Measurements from ENCODE around the gene KCNMA1. TPM values are rescaled to one million over a fixed set of nuclear protein-coding genes. Genes with fewer than 3 reads are reported as not detected.

The KCNMA1 gene
- total and polyA plus RNA-seq, 10 donors: 9.3 to 114 (median 51.5) TPM

GRCh38 chr10:77226853-77227565 lies 410.6 kb downstream of the KCNMA1 start:
- no peaks in the 10 kb centered on the region for H3K4me1 ChIP-seq
- DNase-seq: no peak
- H3K27me3 ChIP-seq (replicated peaks in 1 of 7): no peaks in the 10 kb centered on the region
- H3K9me3 ChIP-seq: no peaks in the 10 kb centered on the region
- TF ChIP-seq CTCF (IDR thresholded peaks at IDR 0.05 in 8 of 11, conservative IDR thresholded peaks at IDR 0.05 in 3 of 11) (no peak), POLR2A (IDR thresholded peaks at IDR 0.05) (no peak), POLR2AphosphoS5 (IDR thresholded peaks at IDR 0.05) (no peak)
- intact Hi-C loops (cut with DNase I; ENCODE audit: low total_unique reads): no loop called here
- no peaks in the 10 kb centered on the region for H3K36me3 ChIP-seq
- no peak overlapping the region for H3K4me3 ChIP-seq
- H3K27ac ChIP-seq: no peak overlapping the region

DNA sequence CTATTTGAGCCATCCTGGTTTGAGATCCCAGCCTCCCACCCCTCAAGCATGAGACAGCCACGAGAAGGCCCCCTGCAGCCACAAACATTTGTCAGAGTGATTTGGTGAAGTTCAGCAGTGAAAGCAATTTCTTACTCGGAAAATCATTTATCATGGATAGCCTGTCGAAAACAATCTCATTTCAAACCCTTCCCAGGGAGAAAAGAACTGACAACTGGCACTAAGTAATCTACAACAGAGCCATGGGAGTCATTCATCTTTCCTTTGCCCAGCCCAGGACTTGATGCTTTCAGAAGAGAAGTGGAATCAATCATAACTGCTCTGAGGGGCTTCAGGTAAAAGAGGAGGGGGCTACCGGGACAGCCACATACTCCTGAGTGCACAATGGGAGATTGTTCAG lies 411.2 kb downstream of the KCNMA1 start:
- WGBS, 5 donors: 58 to 71% (median 67%) methylated on average over 4 of the region's 4 CpGs
- H3K27ac ChIP-seq: no peak overlapping the region
- no peaks in the 10 kb centered on the region for H3K4me1 ChIP-seq
- H3K4me3 ChIP-seq: no peak overlapping the region
- no peak for TF ChIP-seq POLR2A (IDR thresholded peaks at IDR 0.05)
- no peak for TF ChIP-seq CTCF (IDR thresholded peaks at IDR 0.05 in 8 of 11, conservative IDR thresholded peaks at IDR 0.05 in 3 of 11)
- no peak for TF ChIP-seq POLR2AphosphoS5 (IDR thresholded peaks at IDR 0.05)
- DNase-seq: no peak
- H3K9me3 ChIP-seq: no peaks in the 10 kb centered on the region
- intact Hi-C loops (cut with DNase I; ENCODE audit: low total_unique reads): no loop called here
- H3K27me3 ChIP-seq (replicated peaks in 1 of 7): no peaks in the 10 kb centered on the region
- no peaks in the 10 kb centered on the region for H3K36me3 ChIP-seq

- no peaks in the 10 kb centered on the region for H3K4me1 ChIP-seq
- H3K27me3 ChIP-seq (replicated peaks in 1 of 7): no peaks in the 10 kb centered on the region
- 81 to 91% (median 86%) methylated on average over 2 of the region's 2 CpGs for WGBS, 5 donors
- no peak overlapping the region for H3K4me3 ChIP-seq
- no peaks in the 10 kb centered on the region for H3K9me3 ChIP-seq
- H3K36me3 ChIP-seq: no peaks in the 10 kb centered on the region
- no peak overlapping the region for H3K27ac ChIP-seq
- no peak for DNase-seq
- intact Hi-C loops (cut with DNase I; ENCODE audit: low total_unique reads): no loop called here
- TF ChIP-seq POLR2A (IDR thresholded peaks at IDR 0.05) (no peak), CTCF (IDR thresholded peaks at IDR 0.05 in 8 of 11, conservative IDR thresholded peaks at IDR 0.05 in 3 of 11) (no peak), POLR2AphosphoS5 (IDR thresholded peaks at IDR 0.05) (no peak)
Measured at GRCh38 chr10:77226020-77226419, 411.6 kb downstream of the KCNMA1 start.

DNA sequence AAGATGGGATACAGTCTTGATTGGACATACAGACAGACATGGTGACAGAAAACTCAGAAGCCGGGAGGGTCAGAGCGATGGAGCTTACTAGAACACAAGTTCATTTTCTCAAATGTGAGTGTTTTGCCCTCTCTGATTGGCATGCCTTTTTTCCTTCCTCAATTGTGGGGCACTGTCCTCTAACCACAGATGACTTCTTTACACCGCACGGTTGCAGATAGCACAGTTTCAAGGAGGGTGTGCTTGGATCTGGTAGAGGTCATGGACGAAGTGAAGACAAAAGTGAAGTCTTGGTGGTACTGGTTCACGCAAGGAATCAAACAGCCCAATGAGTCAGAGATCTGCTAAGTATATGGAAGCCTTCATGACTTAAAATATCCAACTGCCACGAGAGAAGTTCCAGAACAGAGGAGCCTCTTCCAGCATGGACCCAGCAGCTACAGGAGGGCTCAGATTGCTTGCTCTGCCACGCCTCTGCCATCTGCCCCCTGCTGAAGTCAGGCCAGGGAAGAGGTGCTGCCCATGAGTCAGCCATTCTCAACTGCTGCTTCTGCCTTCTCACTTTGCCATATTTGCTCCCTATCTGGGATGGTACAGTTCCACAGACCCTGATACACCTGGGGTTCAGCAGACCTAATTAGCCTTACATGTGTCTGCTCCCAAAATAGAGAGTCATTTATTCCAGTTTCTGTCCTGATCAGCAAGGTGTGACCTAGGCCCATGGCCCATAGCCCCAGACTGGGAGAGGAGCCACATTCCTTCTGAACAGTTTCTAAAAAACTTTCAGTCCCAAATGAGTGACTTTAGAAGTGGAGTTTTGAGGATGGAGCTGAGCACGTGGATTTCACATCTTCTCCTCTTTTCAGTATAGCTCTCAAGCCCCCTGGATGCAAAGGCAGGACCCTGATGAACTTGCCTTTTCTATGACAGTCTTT lies 413.8 kb downstream of the KCNMA1 start:
- H3K27ac ChIP-seq: no peak overlapping the region
- TF ChIP-seq POLR2AphosphoS5 (IDR thresholded peaks at IDR 0.05) (no peak), POLR2A (IDR thresholded peaks at IDR 0.05) (no peak), CTCF (IDR thresholded peaks at IDR 0.05 in 8 of 11, conservative IDR thresholded peaks at IDR 0.05 in 3 of 11) (no peak)
- DNase-seq: no peak
- no peaks in the 10 kb centered on the region for H3K36me3 ChIP-seq
- no peaks in the 10 kb centered on the region for H3K4me1 ChIP-seq
- intact Hi-C loops (cut with DNase I; ENCODE audit: low total_unique reads): no loop called here
- H3K4me3 ChIP-seq: no peak overlapping the region
- H3K9me3 ChIP-seq: no peaks in the 10 kb centered on the region
- 50 to 64% (median 56%) methylated on average over 9 of the region's 9 CpGs for WGBS, 5 donors
- no peaks in the 10 kb centered on the region for H3K27me3 ChIP-seq (replicated peaks in 1 of 7)
